NB4 (cell line): Measurements from ENCODE around the gene IGFBP3.
A peak's percentile ranks its signal among the peaks of the same experiment; 100 is the strongest.

Experiments used
- DNase-seq: peaks from one replicate; pipeline ENCODE4 v3.0.0; 2010; ENCODE audit warnings: low read depth
- H3K4me3 ChIP-seq: one replicate; pipeline ENCODE4 v1.5.1; 2011; ENCODE audit warnings: mild to moderate bottlenecking, low read depth, low read length, moderate library complexity
- MYC ChIP-seq: IDR thresholded peaks from 2 replicates; pipeline ENCODE4 v1.6.1; 2011; ENCODE audit warnings: low read depth, low read length
- POLR2A ChIP-seq: IDR thresholded peaks from 2 replicates; pipeline ENCODE4 v1.6.1; 2011; ENCODE audit warnings: mild to moderate bottlenecking; ENCODE audit not compliant: insufficient read length; ENCODE audit errors: extremely low read depth
- TF ChIP-seq, protein P1 (sequence below): IDR thresholded peaks from 2 replicates; pipeline ENCODE4 v1.6.1; 2011; ENCODE audit warnings: low read depth, low read length
- TF ChIP-seq, protein P2 (sequence below): IDR thresholded peaks from one replicate; pipeline ENCODE4 v1.5.1; 2012; ENCODE audit warnings: low read depth, low read length

Gene IGFBP3

DNA sequence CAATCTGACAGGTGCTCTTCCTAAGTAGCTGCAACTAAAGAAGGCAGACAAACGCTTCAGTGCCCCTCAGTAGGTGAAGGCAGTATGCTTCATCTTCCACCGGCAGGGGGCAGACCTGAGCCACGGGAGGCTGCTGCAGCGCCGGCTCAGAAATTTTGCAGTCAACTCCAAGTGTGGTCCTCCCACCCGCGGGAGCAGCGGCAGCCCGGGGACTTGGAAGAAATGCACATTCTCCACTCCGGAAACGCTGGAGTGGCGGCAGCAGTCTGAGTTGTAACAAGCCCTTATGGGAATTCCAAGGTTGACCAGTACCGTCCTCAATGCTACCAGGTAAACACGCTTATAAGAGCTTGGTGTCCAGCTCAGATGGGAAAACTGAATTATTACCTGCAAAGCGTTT lies 3.4 kb downstream of the IGFBP3 start:
- no peak overlapping the region for H3K4me3 ChIP-seq
- DNase-seq, result peak; percentile 73
- TF ChIP-seq, protein P1, sequence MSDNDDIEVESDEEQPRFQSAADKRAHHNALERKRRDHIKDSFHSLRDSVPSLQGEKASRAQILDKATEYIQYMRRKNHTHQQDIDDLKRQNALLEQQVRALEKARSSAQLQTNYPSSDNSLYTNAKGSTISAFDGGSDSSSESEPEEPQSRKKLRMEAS, result peak; percentile 32; the same call in 1 of the 2 replicates
- TF ChIP-seq MYC, result no peak
- TF ChIP-seq POLR2A, result no peak
- TF ChIP-seq, protein P2, sequence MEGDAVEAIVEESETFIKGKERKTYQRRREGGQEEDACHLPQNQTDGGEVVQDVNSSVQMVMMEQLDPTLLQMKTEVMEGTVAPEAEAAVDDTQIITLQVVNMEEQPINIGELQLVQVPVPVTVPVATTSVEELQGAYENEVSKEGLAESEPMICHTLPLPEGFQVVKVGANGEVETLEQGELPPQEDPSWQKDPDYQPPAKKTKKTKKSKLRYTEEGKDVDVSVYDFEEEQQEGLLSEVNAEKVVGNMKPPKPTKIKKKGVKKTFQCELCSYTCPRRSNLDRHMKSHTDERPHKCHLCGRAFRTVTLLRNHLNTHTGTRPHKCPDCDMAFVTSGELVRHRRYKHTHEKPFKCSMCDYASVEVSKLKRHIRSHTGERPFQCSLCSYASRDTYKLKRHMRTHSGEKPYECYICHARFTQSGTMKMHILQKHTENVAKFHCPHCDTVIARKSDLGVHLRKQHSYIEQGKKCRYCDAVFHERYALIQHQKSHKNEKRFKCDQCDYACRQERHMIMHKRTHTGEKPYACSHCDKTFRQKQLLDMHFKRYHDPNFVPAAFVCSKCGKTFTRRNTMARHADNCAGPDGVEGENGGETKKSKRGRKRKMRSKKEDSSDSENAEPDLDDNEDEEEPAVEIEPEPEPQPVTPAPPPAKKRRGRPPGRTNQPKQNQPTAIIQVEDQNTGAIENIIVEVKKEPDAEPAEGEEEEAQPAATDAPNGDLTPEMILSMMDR, result peak; percentile 98

DNA sequence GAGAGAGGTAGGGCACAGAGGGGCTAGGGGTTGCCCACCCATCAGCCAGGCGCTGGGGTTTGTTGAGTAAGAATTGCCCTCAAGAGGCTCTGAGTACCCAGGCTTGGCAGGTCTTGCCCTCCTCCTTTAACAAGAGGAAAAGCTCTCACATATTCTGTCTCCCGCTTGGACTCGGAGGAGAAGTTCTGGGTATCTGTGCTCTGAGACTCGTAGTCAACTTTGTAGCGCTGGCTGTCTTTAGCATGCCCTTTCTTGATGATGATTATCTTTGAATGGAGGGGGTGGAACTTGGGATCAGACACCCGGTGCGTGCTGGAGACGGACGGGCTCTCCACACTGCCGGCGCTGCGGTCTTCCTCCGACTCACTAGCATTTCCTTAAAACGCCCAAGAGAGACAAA lies 4.0 kb downstream of the IGFBP3 start:
- no peak for DNase-seq
- no peak overlapping the region for H3K4me3 ChIP-seq
- TF ChIP-seq, protein P2, result no peak
- TF ChIP-seq MYC, result no peak
- no peak for TF ChIP-seq POLR2A
- TF ChIP-seq, protein P1, result no peak

DNA sequence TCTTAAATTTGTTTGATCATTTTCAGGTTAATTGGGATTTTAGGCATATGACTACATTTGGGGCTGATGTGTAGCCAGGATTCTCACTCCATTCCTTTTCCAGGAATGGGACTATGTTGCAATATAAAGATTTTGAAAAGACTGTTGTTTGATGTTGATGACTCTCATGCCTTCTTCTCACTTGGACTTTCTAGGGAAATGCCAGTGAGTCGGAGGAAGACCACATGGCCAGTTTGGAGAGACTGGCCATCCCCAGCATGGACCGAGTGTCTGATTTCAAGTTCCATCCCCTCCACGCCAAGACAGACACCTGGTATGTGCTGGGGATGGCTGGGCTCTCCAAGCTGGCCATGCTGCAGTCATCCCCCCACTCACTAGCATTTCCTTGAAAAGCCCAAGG lies 5.5 kb downstream of the IGFBP3 start:
- no peak for TF ChIP-seq MYC
- TF ChIP-seq POLR2A, result no peak
- TF ChIP-seq, protein P1, result no peak
- TF ChIP-seq, protein P2, result no peak
- no peak for DNase-seq
- H3K4me3 ChIP-seq, result no peak overlapping the region

DNA sequence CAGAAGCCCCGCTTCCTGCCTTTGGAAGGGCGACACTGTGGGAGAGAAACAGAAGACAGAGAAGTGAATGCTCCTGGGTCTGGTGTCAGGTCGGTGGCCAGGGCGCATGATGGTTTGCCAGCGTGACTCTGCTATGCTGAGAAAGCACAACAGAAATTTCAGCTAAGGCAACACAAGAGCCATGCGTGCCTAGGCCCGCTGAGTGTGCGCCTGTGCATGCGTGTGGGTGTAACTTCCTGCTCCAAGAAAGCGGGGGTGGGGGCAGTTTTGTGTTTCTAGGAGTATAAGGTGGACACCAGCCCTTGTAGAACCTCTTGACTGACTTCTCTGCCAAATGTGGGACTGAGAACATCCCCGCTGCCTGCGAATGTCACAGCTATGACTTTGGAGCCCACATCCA lies 6.2 kb downstream of the IGFBP3 start:
- no peak overlapping the region for H3K4me3 ChIP-seq
- DNase-seq, result no peak
- no peak for TF ChIP-seq MYC
- TF ChIP-seq, protein P2, result no peak
- TF ChIP-seq POLR2A, result no peak
- TF ChIP-seq, protein P1, result no peak

DNA sequence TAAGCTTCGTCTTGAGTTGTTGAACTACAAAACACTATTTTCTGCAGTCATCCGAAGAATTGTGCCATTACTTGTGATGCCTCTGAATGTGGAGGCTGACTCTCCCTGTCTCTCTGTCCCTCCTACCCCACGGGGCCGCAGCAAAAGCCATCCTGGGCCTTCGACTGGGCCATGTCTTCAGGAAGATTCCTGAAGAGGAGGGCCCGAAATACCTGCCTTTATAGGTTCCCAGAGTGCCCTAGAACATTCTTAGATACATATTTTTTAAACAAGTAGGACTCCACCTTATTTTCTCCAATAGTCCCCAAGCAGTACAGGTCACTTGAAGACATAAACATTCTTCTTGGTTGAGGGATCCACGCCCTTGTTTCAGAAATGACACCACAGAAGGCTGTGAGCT lies 8.1 kb downstream of the IGFBP3 start:
- TF ChIP-seq, protein P2, result no peak
- TF ChIP-seq, protein P1, result no peak
- TF ChIP-seq MYC, result no peak
- no peak for TF ChIP-seq POLR2A
- DNase-seq, result no peak
- no peak overlapping the region for H3K4me3 ChIP-seq
